GM18861 (cell line): ENCODE data around the gene STK32B.

Experiments
- ATAC-seq: cut with Tn5 transposase; IDR thresholded peaks from one replicate; pipeline ENCODE4 v1.9.1; 2021; ENCODE audit not compliant: unreplicated experiment

STK32B gene

GRCh38 chr4:5383191-5383980, 332.1 kb downstream of the STK32B start:
- ATAC-seq, result no peak

- no peak for ATAC-seq
Observed at GRCh38 chr4:5385741-5386311, 334.5 kb downstream of the STK32B start.

GRCh38 chr4:5386921-5387320, 335.6 kb downstream of the STK32B start:
- no peak for ATAC-seq

- no peak for ATAC-seq
Observed at GRCh38 chr4:5387457-5387856, 336.2 kb downstream of the STK32B start.

GRCh38 chr4:5389756-5390310, 338.6 kb downstream of the STK32B start:
- no peak for ATAC-seq

- no peak for ATAC-seq
Observed at GRCh38 chr4:5391492-5391891, 340.2 kb downstream of the STK32B start.

- no peak for ATAC-seq
Observed at GRCh38 chr4:5393911-5394513, 342.7 kb downstream of the STK32B start.

GRCh38 chr4:5395781-5396180, 344.5 kb downstream of the STK32B start:
- ATAC-seq, result no peak

GRCh38 chr4:5398056-5398455, 346.8 kb downstream of the STK32B start:
- ATAC-seq, result no peak

- no peak for ATAC-seq
Observed at GRCh38 chr4:5399124-5399523, 347.8 kb downstream of the STK32B start.

- ATAC-seq, result no peak
Observed at GRCh38 chr4:5399790-5400421, 348.6 kb downstream of the STK32B start.

- ATAC-seq, result no peak
Observed at GRCh38 chr4:5403746-5404497, 352.6 kb downstream of the STK32B start.

GRCh38 chr4:5409237-5409636, 358.0 kb downstream of the STK32B start:
- no peak for ATAC-seq

- no peak for ATAC-seq
Observed at GRCh38 chr4:5409972-5410618, 358.8 kb downstream of the STK32B start.

GRCh38 chr4:5412296-5412695, 361.0 kb downstream of the STK32B start:
- ATAC-seq, result no peak

- no peak for ATAC-seq
Observed at GRCh38 chr4:5412751-5413150, 361.5 kb downstream of the STK32B start.

- ATAC-seq, result no peak
Observed at GRCh38 chr4:5416637-5417036, 365.4 kb downstream of the STK32B start.

- no peak for ATAC-seq
Observed at GRCh38 chr4:5420266-5420665, 369.0 kb downstream of the STK32B start.

GRCh38 chr4:5421416-5421815, 370.1 kb downstream of the STK32B start:
- no peak for ATAC-seq

GRCh38 chr4:5422195-5422594, 370.9 kb downstream of the STK32B start:
- ATAC-seq, result no peak
